NT2/D1 (cell line): Measurements from ENCODE around the gene AZU1.
A peak's percentile ranks its signal among the peaks of the same experiment; 100 is the strongest.

Experiments used
- DNase-seq: peaks from one replicate; pipeline ENCODE4 v3.0.0-alpha.2; 2011; ENCODE audit warnings: low read depth, low spot score
- H3K27me3 ChIP-seq: 2 replicates; pipeline ENCODE4 v1.6.0; 2011; ENCODE audit warnings: mild to moderate bottlenecking; ENCODE audit not compliant: insufficient read length, insufficient read depth
- H3K36me3 ChIP-seq: 2 replicates; pipeline ENCODE4 v1.6.1; 2011; ENCODE audit warnings: mild to moderate bottlenecking, low read length, mixed read lengths; ENCODE audit not compliant: insufficient read depth, insufficient read length
- H3K4me1 ChIP-seq: 2 replicates; pipeline ENCODE4 v1.5.1; 2011; ENCODE audit not compliant: insufficient read depth, insufficient read length
- H3K4me3 ChIP-seq: 2 replicates; pipeline ENCODE4 v1.5.1; 2011; ENCODE audit warnings: low read depth; ENCODE audit not compliant: insufficient read length
- H3K9ac ChIP-seq: 2 replicates; pipeline ENCODE4 v1.6.0; 2011; ENCODE audit warnings: low read depth; ENCODE audit not compliant: insufficient read length
- H3K9me3 ChIP-seq: 2 replicates; pipeline ENCODE4 v1.5.1; 2011; ENCODE audit warnings: mild to moderate bottlenecking, low read length; ENCODE audit not compliant: insufficient read depth
- SUZ12 ChIP-seq: IDR thresholded peaks from 2 replicates; pipeline ENCODE4 v1.6.1; 2011; ENCODE audit not compliant: insufficient read length, insufficient read depth; ENCODE audit errors: extremely low read depth
- YY1 ChIP-seq: IDR thresholded peaks from 2 replicates; pipeline ENCODE4 v1.6.1; 2011; ENCODE audit not compliant: insufficient read length, insufficient read depth
- ZNF274 ChIP-seq: IDR thresholded peaks from 2 replicates; pipeline ENCODE4 v1.6.1; 2011; ENCODE audit warnings: mild to moderate bottlenecking, low read depth, low read length

Gene AZU1

GRCh38 chr19:787536-787935, 40.1 kb upstream of the AZU1 start:
- DNase-seq, result no peak
- peak overlapping the region; percentile 21 for H3K9ac ChIP-seq
- TF ChIP-seq YY1 (no peak), ZNF274 (no peak), SUZ12 (no peak)
- no peaks in the 10 kb centered on the region for H3K9me3 ChIP-seq
- no peak overlapping the region for H3K4me3 ChIP-seq
- H3K4me1 ChIP-seq, result peaks cover 12% of the 10 kb centered on the region
- H3K36me3 ChIP-seq, result peaks cover 23% of the 10 kb centered on the region
- H3K27me3 ChIP-seq, result no peaks in the 10 kb centered on the region

GRCh38 chr19:788686-788982, 39.0 kb upstream of the AZU1 start:
- DNase-seq, result no peak
- H3K4me3 ChIP-seq, result no peak overlapping the region
- H3K36me3 ChIP-seq, result peaks cover 23% of the 10 kb centered on the region
- no peaks in the 10 kb centered on the region for H3K9me3 ChIP-seq
- peaks cover 15% of the 10 kb centered on the region for H3K4me1 ChIP-seq
- no peaks in the 10 kb centered on the region for H3K27me3 ChIP-seq
- TF ChIP-seq SUZ12 (no peak), YY1 (no peak), ZNF274 (no peak)
- H3K9ac ChIP-seq, result peak overlapping the region; percentile 72

GRCh38 chr19:788983-789700, 38.5 kb upstream of the AZU1 start:
- peaks cover 23% of the 10 kb centered on the region for H3K36me3 ChIP-seq
- no peak overlapping the region for H3K4me3 ChIP-seq
- H3K9me3 ChIP-seq, result no peaks in the 10 kb centered on the region
- H3K9ac ChIP-seq, result peak overlapping the region; percentile 72
- no peak for DNase-seq
- no peak for TF ChIP-seq SUZ12
- no peak for TF ChIP-seq YY1
- TF ChIP-seq ZNF274, result no peak
- H3K4me1 ChIP-seq, result peaks cover 17% of the 10 kb centered on the region
- H3K27me3 ChIP-seq, result no peaks in the 10 kb centered on the region

- no peaks in the 10 kb centered on the region for H3K9me3 ChIP-seq
- H3K4me1 ChIP-seq, result peaks cover 15% of the 10 kb centered on the region
- TF ChIP-seq SUZ12, result no peak
- no peak overlapping the region for H3K4me3 ChIP-seq
- DNase-seq, result no peak
- peaks cover 18% of the 10 kb centered on the region for H3K36me3 ChIP-seq
- H3K9ac ChIP-seq, result peak overlapping the region; percentile 69
- no peaks in the 10 kb centered on the region for H3K27me3 ChIP-seq
Observed at GRCh38 chr19:789701-790060, 38.0 kb upstream of the AZU1 start.

GRCh38 chr19:791007-791566, 36.5 kb upstream of the AZU1 start:
- Histone ChIP-seq H3K4me1 (peaks cover 19% of the 10 kb centered on the region), H3K9ac (peak overlapping the region; percentile 47), H3K9me3 (no peaks in the 10 kb centered on the region), H3K4me3 (no peak overlapping the region), H3K36me3 (peaks cover 12% of the 10 kb centered on the region), H3K27me3 (no peaks in the 10 kb centered on the region)
- no peak for TF ChIP-seq YY1
- no peak for TF ChIP-seq SUZ12
- TF ChIP-seq ZNF274, result no peak
- DNase-seq, result no peak

GRCh38 chr19:791567-792305, 35.9 kb upstream of the AZU1 start:
- TF ChIP-seq SUZ12 (no peak), ZNF274 (no peak), YY1 (no peak)
- H3K36me3 ChIP-seq, result peaks cover 12% of the 10 kb centered on the region
- DNase-seq, result no peak
- H3K4me3 ChIP-seq, result no peak overlapping the region
- H3K27me3 ChIP-seq, result no peaks in the 10 kb centered on the region
- no peaks in the 10 kb centered on the region for H3K9me3 ChIP-seq
- H3K4me1 ChIP-seq, result peaks cover 19% of the 10 kb centered on the region
- H3K9ac ChIP-seq, result peak overlapping the region; percentile 47

GRCh38 chr19:792306-792885, 35.2 kb upstream of the AZU1 start:
- no peaks in the 10 kb centered on the region for H3K27me3 ChIP-seq
- no peak overlapping the region for H3K4me3 ChIP-seq
- peaks cover 8% of the 10 kb centered on the region for H3K36me3 ChIP-seq
- H3K9me3 ChIP-seq, result no peaks in the 10 kb centered on the region
- H3K9ac ChIP-seq, result peak overlapping the region; percentile 29
- H3K4me1 ChIP-seq, result peaks cover 19% of the 10 kb centered on the region
- no peak for DNase-seq
- no peak for TF ChIP-seq YY1
- no peak for TF ChIP-seq SUZ12
- no peak for TF ChIP-seq ZNF274
